Testis (tissue), 3 donors: Measurements from ENCODE around the gene FGR. TPM values are rescaled to one million over a fixed set of nuclear protein-coding genes. Genes with fewer than 3 reads are reported as not detected.

Source experiments
- DNase-seq: peaks from one replicate; pipeline ENCODE4 v3.0.0-alpha.2; 2019
- H3K27ac ChIP-seq, 2 donors: fragments of 200-600 bp; sonication (generic); one replicate each; pipeline ENCODE4 v1.5.1; 2019
- H3K27me3 ChIP-seq: fragments of 200-600 bp; sonication (generic); one replicate; pipeline ENCODE4 v1.5.1; 2019
- H3K36me3 ChIP-seq: fragments of 200-600 bp; sonication (generic); one replicate; pipeline ENCODE4 v1.5.1; 2017; ENCODE audit warnings: low read depth; ENCODE audit errors: missing control alignments
- H3K4me1 ChIP-seq: fragments of 200-600 bp; sonication (generic); one replicate; pipeline ENCODE4 v1.5.1; 2019
- H3K4me3 ChIP-seq, 2 donors: fragments of 200-600 bp; sonication (generic); one replicate each; pipeline ENCODE4 v1.5.1; 2017 to 2019
- H3K9me3 ChIP-seq: fragments of 200-600 bp; sonication (generic); one replicate; pipeline ENCODE4 v1.5.1; 2017
- POLR2A ChIP-seq: fragments of 450-650 bp; IDR thresholded peaks from one replicate; pipeline ENCODE4 v1.6.1; 2017; ENCODE audit warnings: antibody characterized with exemption, mild to moderate bottlenecking, moderate library complexity
- WGBS, 2 donors: methylation state at CpG; one replicate each; pipeline ENCODE4 v1.1.5; 2018; 5-methylcytosine and 5-hydroxymethylcytosine counted together
- intact Hi-C: fragments of 100-400 bp; cut with DNase I; formaldehyde crosslinking; loops from one replicate; pipeline ENCODE4 v1.15.1; 2023; ENCODE audit warnings: low total_unique reads
- polyA plus RNA-seq: library from polyadenylated mRNA; stranded (reverse); fragments of 350-450 nt; fragmentation: Illumina TruSeq; extraction: RNeasy Lipid Tissue Mini Kit (QIAGEN cat#74804); gene quantifications from one replicate; pipeline ENCODE4 v1.2.3, GENCODE V29; 2014; ENCODE audit warnings: low read depth, low replicate concordance; ENCODE audit not compliant: insufficient read depth
- total RNA-seq, 2 donors: library from RNA; depleted of rRNA; stranded (reverse); fragments of >200 nt; gene quantifications; one replicate each; pipeline ENCODE4 v1.2.3, GENCODE V29; 2016
- TF ChIP-seq, protein P1 (sequence below), 3 experiments: fragments of 450-650 bp in 2 of 3; fragments of 200-600 bp in 1 of 3; sonication (generic) in 1 of 3; IDR thresholded peaks; one replicate each; pipeline ENCODE4 v1.5.1; 2016 to 2019; ENCODE audit warnings: antibody characterized with exemption in 3 of 3, mild to moderate bottlenecking in 2 of 3, moderate library complexity in 1 of 3

The FGR gene
- total and polyA plus RNA-seq, 3 donors from 2014 or later, result 5.2 to 10.2 (median 10.0) TPM

DNA sequence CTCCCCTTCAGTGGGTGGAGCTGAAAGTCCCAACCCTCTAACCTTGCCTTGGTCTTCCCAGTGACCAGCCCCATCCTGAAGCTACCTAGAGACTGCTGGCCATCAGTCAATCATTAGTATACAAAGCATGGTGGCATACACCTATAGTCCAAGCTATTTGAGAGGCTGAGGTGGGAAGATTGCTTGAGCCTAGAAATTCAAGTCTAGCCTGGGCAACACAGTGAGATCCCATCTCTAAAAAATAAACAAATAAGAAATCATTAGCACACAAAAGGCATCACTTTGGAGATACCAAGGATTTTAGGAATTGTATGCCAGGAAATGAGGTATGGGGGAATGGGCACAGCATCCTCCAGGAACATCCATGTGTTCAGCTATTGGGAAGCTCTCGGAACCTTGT lies 41.4 kb upstream of the FGR start:
- peaks cover 9% of the 10 kb centered on the region for H3K4me1 ChIP-seq
- H3K27ac ChIP-seq, result no peak overlapping the region
- H3K9me3 ChIP-seq, result no peaks in the 10 kb centered on the region
- 91 to 96% methylated on average over 1 of the region's 1 CpG for WGBS, 2 donors
- no peaks in the 10 kb centered on the region for H3K27me3 ChIP-seq
- TF ChIP-seq, protein P1, sequence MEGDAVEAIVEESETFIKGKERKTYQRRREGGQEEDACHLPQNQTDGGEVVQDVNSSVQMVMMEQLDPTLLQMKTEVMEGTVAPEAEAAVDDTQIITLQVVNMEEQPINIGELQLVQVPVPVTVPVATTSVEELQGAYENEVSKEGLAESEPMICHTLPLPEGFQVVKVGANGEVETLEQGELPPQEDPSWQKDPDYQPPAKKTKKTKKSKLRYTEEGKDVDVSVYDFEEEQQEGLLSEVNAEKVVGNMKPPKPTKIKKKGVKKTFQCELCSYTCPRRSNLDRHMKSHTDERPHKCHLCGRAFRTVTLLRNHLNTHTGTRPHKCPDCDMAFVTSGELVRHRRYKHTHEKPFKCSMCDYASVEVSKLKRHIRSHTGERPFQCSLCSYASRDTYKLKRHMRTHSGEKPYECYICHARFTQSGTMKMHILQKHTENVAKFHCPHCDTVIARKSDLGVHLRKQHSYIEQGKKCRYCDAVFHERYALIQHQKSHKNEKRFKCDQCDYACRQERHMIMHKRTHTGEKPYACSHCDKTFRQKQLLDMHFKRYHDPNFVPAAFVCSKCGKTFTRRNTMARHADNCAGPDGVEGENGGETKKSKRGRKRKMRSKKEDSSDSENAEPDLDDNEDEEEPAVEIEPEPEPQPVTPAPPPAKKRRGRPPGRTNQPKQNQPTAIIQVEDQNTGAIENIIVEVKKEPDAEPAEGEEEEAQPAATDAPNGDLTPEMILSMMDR (IDR thresholded peaks at IDR 0.05), result no peak
- no peak for TF ChIP-seq POLR2A
- intact Hi-C loops, result loop anchor here (10.0 kb wide), 1 partner anchor 158 kb away; the partner anchor contains the start of gene PPP1R8
- DNase-seq, result no peak
- H3K4me3 ChIP-seq, result no peak overlapping the region
- H3K36me3 ChIP-seq, result no peaks in the 10 kb centered on the region

DNA sequence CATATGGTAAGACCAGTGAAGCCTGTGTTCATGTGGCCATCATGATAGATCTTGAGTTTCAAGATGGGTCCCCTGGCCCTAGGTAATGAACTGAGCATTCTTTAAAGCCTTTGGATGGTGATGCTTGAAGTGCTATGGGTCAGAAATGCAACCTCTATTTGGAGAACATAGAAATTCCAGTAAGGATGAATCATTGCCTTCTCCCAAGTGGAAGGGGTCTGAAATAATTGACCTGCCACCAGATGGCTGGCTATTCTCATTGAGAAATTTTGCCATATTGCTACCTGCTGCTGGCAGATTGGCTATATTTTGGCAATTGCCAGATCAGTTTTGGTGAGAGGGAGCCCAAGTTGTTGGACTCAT lies 37.7 kb upstream of the FGR start:
- intact Hi-C loops, result loop anchor here (10.0 kb wide), 1 partner anchor 162 kb away; the partner anchor contains the start of gene PPP1R8
- Histone ChIP-seq H3K4me1 (peaks cover 20% of the 10 kb centered on the region), H3K36me3 (no peaks in the 10 kb centered on the region), H3K4me3 (no peak overlapping the region), H3K9me3 (no peaks in the 10 kb centered on the region), H3K27ac (peak overlapping the region; percentile 16 to 89), H3K27me3 (no peaks in the 10 kb centered on the region)
- no peak for TF ChIP-seq POLR2A
- TF ChIP-seq, protein P1 (IDR thresholded peaks at IDR 0.05), result no peak
- DNase-seq, result no peak

DNA sequence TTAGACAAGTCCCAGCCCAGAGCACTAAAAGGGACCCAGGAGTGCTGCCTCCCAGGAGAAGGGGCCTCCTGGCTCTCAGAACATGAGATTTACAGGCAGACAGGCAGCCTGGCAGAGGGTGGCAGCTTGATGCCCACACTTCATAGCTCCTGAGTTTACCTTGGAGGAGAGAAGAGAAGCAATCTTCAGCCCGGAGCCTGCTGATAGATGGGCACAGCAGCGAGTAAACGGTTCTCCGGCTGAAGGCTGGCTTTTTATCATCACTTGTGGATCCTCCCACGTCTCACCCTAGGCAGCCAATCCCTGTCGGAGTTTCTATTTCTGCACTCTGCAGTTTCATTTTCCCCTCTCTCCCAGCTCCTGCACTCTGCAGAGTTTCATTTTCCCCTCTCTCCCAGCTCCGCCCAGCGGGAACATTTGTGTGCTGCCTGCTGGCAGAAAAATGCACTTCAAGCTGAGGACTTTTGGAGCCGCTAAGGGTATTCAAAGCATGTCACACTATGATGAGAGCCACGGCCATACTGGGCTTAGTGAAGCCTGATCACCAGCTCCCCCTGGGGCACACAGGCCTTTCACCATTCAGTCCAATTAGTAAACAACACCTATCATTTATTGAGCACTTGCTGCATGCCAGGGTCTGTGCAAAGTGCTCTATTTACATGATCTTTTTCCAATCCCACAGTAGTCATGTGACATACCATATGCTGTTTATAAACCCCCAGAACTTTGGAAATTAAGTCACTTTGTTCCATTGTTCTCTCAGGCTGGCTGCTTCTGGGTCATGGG lies 37.2 kb upstream of the FGR start, which contains the start of gene IFI6:
IFI6 (minus strand) TSS at position 229 of the 786 bp plus-strand sequence. CDS start 2,878 bp downstream, outside the sequence.
- Histone ChIP-seq H3K4me1 (peaks cover 20% of the 10 kb centered on the region), H3K36me3 (no peaks in the 10 kb centered on the region), H3K27me3 (no peaks in the 10 kb centered on the region), H3K9me3 (no peaks in the 10 kb centered on the region), H3K27ac (peak within 1 kb of the TSS; percentile 86 to 89), H3K4me3 (peak within 1 kb of the TSS; percentile 47 to 64)
- DNase-seq, result peak; percentile 93
- 4 to 9% methylated on average over 10 of the region's 10 CpGs for WGBS, 2 donors
- intact Hi-C loops, result loop anchor here (10.0 kb wide), 1 partner anchor 163 kb away; the partner anchor contains the start of gene PPP1R8
- TF ChIP-seq, protein P1 (IDR thresholded peaks at IDR 0.05), result peak; percentile 20 to 63 (median 35)
- no peak for TF ChIP-seq POLR2A

DNA sequence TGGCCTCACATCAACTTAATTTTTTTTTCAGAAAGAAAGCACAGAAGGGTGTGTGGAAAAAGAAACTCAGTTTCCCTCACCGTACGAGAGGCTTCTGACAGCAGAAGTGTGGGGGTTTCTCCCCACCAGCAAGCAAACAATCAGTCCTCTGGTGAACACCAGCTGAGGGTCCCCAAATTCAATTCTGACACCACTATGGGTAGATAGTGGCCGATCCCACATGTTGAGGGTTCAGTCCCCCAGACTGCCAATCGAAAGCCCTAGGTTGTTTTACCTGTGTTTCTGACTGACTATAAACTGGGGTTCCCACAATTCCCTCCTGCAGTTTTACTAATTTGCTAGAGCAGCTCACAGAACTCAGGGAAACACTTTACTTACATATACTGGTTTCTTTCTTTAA lies 34.9 kb upstream of the FGR start:
- no peaks in the 10 kb centered on the region for H3K9me3 ChIP-seq
- H3K36me3 ChIP-seq, result no peaks in the 10 kb centered on the region
- no peaks in the 10 kb centered on the region for H3K27me3 ChIP-seq
- WGBS, 2 donors, result 59 to 61% methylated on average over 4 of the region's 4 CpGs
- intact Hi-C loops, result loop anchor here (10.0 kb wide), 2 partner anchors 55 to 165 kb away; partner anchors contain the start of gene PPP1R8
- peak overlapping the region in 1 of 2 donors; percentile 37 for H3K4me3 ChIP-seq
- DNase-seq, result peak; percentile 9
- peaks cover 20% of the 10 kb centered on the region for H3K4me1 ChIP-seq
- TF ChIP-seq POLR2A, result no peak
- TF ChIP-seq, protein P1 (IDR thresholded peaks at IDR 0.05), result no peak
- H3K27ac ChIP-seq, result peak overlapping the region in 1 of 2 donors; percentile 83
